ENCODE data around the gene FOXC2. TPM values are rescaled to one million over a fixed set of nuclear protein-coding genes. Genes with fewer than 3 reads are reported as not detected.
A peak's percentile ranks its signal among the peaks of the same experiment; 100 is the strongest.

Gene FOXC2
- total and polyA plus RNA-seq, 7 donors: under 0.01 to 0.81 (median 0.39) TPM; not detected in 1

DNA sequence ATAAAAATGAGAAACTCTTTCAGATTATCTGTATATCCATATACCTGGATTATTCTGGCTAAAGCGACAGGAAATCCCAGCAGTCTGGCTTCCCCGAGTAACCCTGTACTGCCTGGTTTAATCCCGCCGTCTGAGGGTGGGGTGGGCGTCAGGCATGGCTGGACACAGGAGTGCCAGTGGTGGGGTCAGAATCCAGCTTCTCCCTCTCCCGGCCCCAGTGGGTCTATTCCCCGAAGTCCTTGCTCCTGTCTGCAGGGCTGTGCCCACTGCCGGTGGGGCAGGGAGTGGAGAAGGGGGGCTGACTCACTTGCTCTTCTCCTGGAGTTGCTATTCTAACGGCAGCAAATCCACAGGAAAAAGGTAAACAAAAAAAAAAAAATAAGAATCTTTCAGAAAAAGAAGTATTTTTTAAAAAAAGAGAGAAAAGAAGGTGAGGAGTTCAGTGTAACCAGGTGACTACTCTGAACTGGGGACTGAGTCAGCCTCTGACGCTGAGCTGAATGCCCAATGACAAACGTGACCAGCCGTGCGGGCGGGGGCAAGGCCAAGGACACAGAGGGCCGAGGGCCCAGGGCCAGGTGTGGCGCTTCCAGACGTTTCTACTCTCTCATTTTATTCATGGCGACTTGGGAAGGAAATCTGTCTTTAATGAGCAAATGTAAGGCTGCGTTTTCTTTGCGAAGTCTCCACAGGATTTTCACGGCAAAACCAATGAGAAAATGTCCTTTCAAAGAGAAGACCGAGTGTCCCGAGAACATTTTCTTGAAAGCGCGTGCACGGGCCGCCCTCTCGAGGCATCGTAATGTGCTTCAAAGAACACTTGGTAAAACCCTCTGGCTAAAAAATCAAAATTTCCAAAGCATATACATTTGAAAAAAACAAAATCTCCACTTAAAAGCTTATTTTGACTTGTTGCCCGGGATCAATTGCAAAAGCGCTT is 36.1 kb upstream of the FOXC2 start:
- no peak for TF ChIP-seq POLR2AphosphoS5 (IDR thresholded peaks at IDR 0.05)
- TF ChIP-seq POLR2A (IDR thresholded peaks at IDR 0.05): no peak
- no peak for TF ChIP-seq EP300 (IDR thresholded peaks at IDR 0.05)
- TF ChIP-seq, protein P1, sequence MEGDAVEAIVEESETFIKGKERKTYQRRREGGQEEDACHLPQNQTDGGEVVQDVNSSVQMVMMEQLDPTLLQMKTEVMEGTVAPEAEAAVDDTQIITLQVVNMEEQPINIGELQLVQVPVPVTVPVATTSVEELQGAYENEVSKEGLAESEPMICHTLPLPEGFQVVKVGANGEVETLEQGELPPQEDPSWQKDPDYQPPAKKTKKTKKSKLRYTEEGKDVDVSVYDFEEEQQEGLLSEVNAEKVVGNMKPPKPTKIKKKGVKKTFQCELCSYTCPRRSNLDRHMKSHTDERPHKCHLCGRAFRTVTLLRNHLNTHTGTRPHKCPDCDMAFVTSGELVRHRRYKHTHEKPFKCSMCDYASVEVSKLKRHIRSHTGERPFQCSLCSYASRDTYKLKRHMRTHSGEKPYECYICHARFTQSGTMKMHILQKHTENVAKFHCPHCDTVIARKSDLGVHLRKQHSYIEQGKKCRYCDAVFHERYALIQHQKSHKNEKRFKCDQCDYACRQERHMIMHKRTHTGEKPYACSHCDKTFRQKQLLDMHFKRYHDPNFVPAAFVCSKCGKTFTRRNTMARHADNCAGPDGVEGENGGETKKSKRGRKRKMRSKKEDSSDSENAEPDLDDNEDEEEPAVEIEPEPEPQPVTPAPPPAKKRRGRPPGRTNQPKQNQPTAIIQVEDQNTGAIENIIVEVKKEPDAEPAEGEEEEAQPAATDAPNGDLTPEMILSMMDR (IDR thresholded peaks at IDR 0.05): no peak
- Histone ChIP-seq H3K36me3 (peaks cover 0 to 15% (median 4%) of the 10 kb centered on the region in 4 donors), H3K9me3 (no peaks in the 10 kb centered on the region), H3K4me3 (no peak overlapping the region), H3K4me1 (peaks cover 0 to 15% (median 14%) of the 10 kb centered on the region in 4 donors), H3K27ac (peak overlapping the region; percentile 54 to 62 (median 60)), H3K27me3 (no peaks in the 10 kb centered on the region)
- intact Hi-C loops (cut with DNase I): no loop called here
- peak; percentile 66 for DNase-seq
- WGBS, 2 donors: 82 to 84% methylated on average over 31 of the region's 31 CpGs

DNA sequence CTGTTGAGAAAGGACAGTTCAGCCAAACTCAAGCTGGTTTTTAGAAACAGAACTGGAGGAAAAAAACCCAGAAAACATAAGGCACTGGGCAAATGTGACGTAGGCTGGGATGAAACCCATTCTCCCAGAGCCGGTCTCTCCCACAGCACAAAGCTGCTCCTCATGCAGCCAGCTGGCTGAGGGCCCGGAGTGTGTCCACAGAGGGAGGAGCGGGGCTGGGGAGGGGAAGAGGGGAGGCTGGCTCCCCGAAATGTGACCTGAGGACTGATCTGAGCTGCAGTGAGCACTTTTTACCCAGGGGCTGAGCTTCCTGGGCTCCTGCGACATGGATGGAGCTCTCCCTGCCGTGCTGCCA is 35.5 kb upstream of the FOXC2 start:
- intact Hi-C loops (cut with DNase I): no loop called here
- TF ChIP-seq, protein P1 (IDR thresholded peaks at IDR 0.05): no peak
- TF ChIP-seq POLR2AphosphoS5 (IDR thresholded peaks at IDR 0.05) (peak in 2 of 4 donors; percentile 6 to 39), POLR2A (IDR thresholded peaks at IDR 0.05) (no peak)
- H3K4me1 ChIP-seq: peaks cover 0 to 15% (median 14%) of the 10 kb centered on the region in 4 donors
- peaks cover 0 to 20% (median 4%) of the 10 kb centered on the region in 4 donors for H3K36me3 ChIP-seq
- no peak overlapping the region for H3K4me3 ChIP-seq
- peak; percentile 93 for DNase-seq
- WGBS, 2 donors: 81 to 83% methylated on average over 7 of the region's 7 CpGs
- H3K27ac ChIP-seq: peak overlapping the region; percentile 54 to 62 (median 60)
- H3K9me3 ChIP-seq: no peaks in the 10 kb centered on the region
- no peaks in the 10 kb centered on the region for H3K27me3 ChIP-seq

DNA sequence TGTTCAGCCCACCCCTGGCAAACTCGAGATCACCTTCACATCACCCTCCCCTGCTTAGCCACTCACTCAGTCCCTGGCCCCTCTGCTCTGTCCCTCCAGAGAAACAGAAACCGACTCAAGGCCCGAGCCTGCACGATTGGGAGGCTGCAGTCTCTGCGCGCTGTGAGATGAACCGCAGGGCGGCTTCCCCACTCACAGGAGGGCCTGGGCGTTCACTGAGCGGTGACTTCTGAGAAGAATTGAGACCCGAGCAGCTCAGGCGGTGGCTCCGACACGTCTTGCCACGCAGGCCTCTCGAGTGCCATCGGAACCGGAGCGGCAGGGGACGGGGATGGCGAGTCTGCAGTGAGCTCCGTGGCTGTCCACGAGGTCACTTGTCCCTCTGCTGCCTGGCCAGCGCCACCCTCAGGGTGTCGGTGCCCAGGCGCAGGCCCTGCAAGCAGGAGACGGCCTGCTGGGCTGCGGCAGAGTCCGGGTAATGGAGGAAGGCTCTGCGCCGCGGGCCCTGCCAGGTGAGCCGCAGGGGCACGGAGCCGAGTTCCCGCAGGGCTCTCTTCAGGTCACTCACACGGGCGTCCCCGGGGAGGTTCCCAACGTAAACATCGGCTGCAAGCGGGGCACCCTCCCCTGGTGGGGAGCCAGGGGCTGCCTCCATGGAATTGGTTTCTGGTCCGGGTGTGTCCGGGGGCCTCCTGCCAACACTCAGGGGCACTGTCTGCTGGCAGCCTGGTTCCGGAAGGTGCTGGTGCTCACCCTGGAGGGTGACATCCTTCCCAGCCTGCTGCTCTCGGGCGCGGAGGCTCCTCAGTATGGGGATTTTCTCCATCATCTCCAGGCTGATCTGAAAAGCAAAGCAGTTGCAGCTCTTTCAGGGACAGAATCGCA is 34.7 kb upstream of the FOXC2 start:
- Histone ChIP-seq H3K27me3 (no peaks in the 10 kb centered on the region), H3K4me1 (peaks cover 0 to 15% (median 14%) of the 10 kb centered on the region in 4 donors), H3K4me3 (no peak overlapping the region), H3K27ac (peak overlapping the region; percentile 54 to 62 (median 60)), H3K36me3 (peaks cover 0 to 26% (median 4%) of the 10 kb centered on the region in 4 donors), H3K9me3 (no peaks in the 10 kb centered on the region)
- WGBS, 2 donors: 93% methylated on average over 49 of the region's 49 CpGs
- TF ChIP-seq EP300 (IDR thresholded peaks at IDR 0.05) (no peak), POLR2A (IDR thresholded peaks at IDR 0.05) (no peak), POLR2AphosphoS5 (IDR thresholded peaks at IDR 0.05) (no peak)
- TF ChIP-seq, protein P1 (IDR thresholded peaks at IDR 0.05): no peak
- intact Hi-C loops (cut with DNase I): no loop called here
- peak; percentile 66 for DNase-seq

DNA sequence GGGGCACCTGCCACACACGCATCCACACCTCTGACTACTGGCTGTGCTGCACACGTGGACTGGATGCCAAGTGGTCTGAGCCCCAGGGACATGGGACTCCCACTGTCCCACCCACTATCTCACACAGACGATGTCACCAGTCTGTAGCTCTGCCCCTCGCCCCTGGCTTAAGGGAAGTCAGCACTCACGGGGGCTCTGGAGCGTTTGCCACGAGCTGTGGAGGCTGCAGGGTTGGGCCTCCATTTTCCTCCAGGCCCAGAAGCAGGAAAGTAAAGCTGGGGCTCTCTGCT is 34.2 kb upstream of the FOXC2 start:
- Histone ChIP-seq H3K9me3 (no peaks in the 10 kb centered on the region), H3K27me3 (no peaks in the 10 kb centered on the region), H3K4me3 (no peak overlapping the region), H3K4me1 (peaks cover 0 to 15% (median 14%) of the 10 kb centered on the region in 4 donors), H3K36me3 (peaks cover 0 to 31% (median 4%) of the 10 kb centered on the region in 4 donors), H3K27ac (no peak overlapping the region)
- intact Hi-C loops (cut with DNase I): no loop called here
- TF ChIP-seq, protein P1 (IDR thresholded peaks at IDR 0.05): no peak
- TF ChIP-seq POLR2A (IDR thresholded peaks at IDR 0.05) (no peak), EP300 (IDR thresholded peaks at IDR 0.05) (no peak), POLR2AphosphoS5 (IDR thresholded peaks at IDR 0.05) (no peak)
- peak; percentile 62 for DNase-seq
- 94 to 96% methylated on average over 7 of the region's 7 CpGs for WGBS, 2 donors

Measured in sigmoid colon (tissue), 7 donors.